ENCODE data around the gene RYR2.

GRCh38 chr1:237031480-237031879 lies 10.5 kb upstream of the RYR2 start:
- TF ChIP-seq CTCF (IDR thresholded peaks at IDR 0.05; ENCODE audit: low read depth, low read length): no peak
- TF ChIP-seq EZH2phosphoT487 (IDR thresholded peaks at IDR 0.05; ENCODE audit: low read depth): no peak

Data from OCI-LY3 (cell line).